SH-SY5Y (cell line): ENCODE data around the gene CHST9.

Experiments used
- GATA2 ChIP-seq: IDR thresholded peaks from 2 replicates; pipeline ENCODE4 v1.6.1; 2011; ENCODE audit warnings: mild to moderate bottlenecking, low read depth, low read length
- GATA3 ChIP-seq: IDR thresholded peaks from 2 replicates; pipeline ENCODE4 v1.6.1; 2011; ENCODE audit warnings: low read depth, mild to moderate bottlenecking, low read length, moderate library complexity

- no peak for TF ChIP-seq GATA2
- TF ChIP-seq GATA3: no peak
Measured at GRCh38 chr18:26908906-26909305, 276.2 kb downstream of the CHST9 start.
